Gastrocnemius medialis (tissue), 4 donors: Measurements from ENCODE around the gene EYS.

ENCODE experiments used
- POLR2A ChIP-seq, 2 donors: fragments of 450-650 bp; IDR thresholded peaks; one replicate each; pipeline ENCODE4 v1.6.1; 2017; ENCODE audit warnings: antibody characterized with exemption in 2 of 2, mild to moderate bottlenecking in 2 of 2, moderate library complexity in 2 of 2
- TF ChIP-seq, protein P1 (sequence below), 5 experiments: fragments of 450-650 bp in 3 of 5; fragments of 200-600 bp in 2 of 5; sonication (generic) in 2 of 5; IDR thresholded peaks in 4 of 5; conservative IDR thresholded peaks in 1 of 5; 1 replicate in 4 of 5; 2 replicates in 1 of 5; pipeline ENCODE4 v1.5.1; 2016 to 2019; ENCODE audit warnings: antibody characterized with exemption in 5 of 5, mild to moderate bottlenecking in 3 of 5, moderate library complexity in 3 of 5

DNA sequence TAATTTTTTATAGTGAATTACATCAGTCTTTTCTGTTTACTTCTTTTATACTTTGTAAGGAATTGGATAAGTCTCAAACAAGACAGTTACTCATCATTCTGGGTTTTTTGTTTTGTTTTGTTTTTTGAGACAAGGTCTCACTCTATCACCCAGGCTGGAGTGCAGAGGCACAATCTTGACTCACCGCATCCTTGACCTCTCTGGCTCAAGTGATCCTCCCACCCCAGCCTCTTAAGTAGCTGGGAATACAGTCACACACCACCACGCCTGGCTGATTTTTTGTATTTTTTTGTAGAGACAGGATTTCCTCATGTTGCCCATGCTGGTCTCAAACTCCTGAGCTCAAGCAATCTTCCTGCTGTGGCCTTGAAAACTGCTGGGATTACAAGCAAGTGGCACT is 524.3 kb downstream of the EYS start:
- TF ChIP-seq, protein P1, sequence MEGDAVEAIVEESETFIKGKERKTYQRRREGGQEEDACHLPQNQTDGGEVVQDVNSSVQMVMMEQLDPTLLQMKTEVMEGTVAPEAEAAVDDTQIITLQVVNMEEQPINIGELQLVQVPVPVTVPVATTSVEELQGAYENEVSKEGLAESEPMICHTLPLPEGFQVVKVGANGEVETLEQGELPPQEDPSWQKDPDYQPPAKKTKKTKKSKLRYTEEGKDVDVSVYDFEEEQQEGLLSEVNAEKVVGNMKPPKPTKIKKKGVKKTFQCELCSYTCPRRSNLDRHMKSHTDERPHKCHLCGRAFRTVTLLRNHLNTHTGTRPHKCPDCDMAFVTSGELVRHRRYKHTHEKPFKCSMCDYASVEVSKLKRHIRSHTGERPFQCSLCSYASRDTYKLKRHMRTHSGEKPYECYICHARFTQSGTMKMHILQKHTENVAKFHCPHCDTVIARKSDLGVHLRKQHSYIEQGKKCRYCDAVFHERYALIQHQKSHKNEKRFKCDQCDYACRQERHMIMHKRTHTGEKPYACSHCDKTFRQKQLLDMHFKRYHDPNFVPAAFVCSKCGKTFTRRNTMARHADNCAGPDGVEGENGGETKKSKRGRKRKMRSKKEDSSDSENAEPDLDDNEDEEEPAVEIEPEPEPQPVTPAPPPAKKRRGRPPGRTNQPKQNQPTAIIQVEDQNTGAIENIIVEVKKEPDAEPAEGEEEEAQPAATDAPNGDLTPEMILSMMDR (IDR thresholded peaks at IDR 0.05 in 4 of 5, conservative IDR thresholded peaks at IDR 0.05 in 1 of 5): no peak
- TF ChIP-seq POLR2A (IDR thresholded peaks at IDR 0.05): no peak
